ENCODE results near the gene HPSE2. TPM values are rescaled to one million over a fixed set of nuclear protein-coding genes. Genes with fewer than 3 reads are reported as not detected.

The HPSE2 gene
- total RNA-seq, 1 experiment from 2014 or later, result 0.20 TPM

DNA sequence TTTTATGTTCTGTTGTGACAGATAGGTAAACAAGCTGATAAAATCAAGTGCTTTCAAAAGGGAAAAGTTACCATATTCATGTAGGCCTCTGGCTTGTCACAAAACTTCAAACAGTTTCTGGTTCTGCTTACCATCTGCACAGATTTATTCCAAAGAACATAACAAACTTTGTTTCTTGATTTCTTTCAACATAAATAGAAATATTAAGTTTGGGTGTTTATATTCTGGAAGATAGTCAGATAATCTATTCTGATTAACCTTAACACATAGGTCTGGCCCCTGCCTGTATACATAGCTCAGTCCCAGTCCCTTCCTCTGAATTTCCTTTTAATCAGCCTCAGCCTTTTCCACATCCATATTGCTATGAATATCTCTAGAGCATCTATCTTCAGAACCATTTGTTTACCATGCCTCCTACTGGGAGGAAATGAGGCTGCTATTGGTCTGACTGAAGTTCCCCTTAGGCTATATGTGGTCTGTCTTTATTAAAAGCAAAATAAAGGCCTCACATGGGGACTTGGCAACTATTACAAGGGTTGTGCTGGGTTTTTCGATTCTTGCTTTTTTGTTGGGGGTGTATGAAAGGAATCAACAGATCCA lies 319.0 kb downstream of the HPSE2 start:
- H3K4me3 Mint-ChIP-seq, result no peak overlapping the region
- Histone ChIP-seq H2BK5ac (ENCODE audit: insufficient read length, low read length) (no peak overlapping the region), H2BK120ac (ENCODE audit: low read depth, low read length, poor library complexity, severe bottlenecking) (no peak overlapping the region), H3K23ac (ENCODE audit: insufficient read length, low read depth, low read length) (no peak overlapping the region), H2BK12ac (ENCODE audit: insufficient read length, low read depth, low read length) (no peak overlapping the region), H3K9ac (ENCODE audit: extremely low read depth, insufficient read length, low read length) (no peak overlapping the region), H3K18ac (ENCODE audit: insufficient read length, low read depth, low read length) (no peak overlapping the region), H4K91ac (ENCODE audit: insufficient read length, low read depth, low read length) (no peak overlapping the region), H3K27ac (ENCODE audit: insufficient read length, low read depth, low read length) (no peak overlapping the region), H3K9me3 (ENCODE audit: control insufficient read depth, low read depth, low read length) (no peaks in the 10 kb centered on the region), H2BK15ac (ENCODE audit: low read depth, low read length) (no peak overlapping the region), H2AFZ (ENCODE audit: low read length) (no peak overlapping the region), H3K4me1 (ENCODE audit: insufficient read depth, low read length) (no peaks in the 10 kb centered on the region), H4K20me1 (ENCODE audit: control insufficient read depth, insufficient read depth, insufficient read length) (no peaks in the 10 kb centered on the region), H3K4me2 (ENCODE audit: insufficient read depth, insufficient read length, low read length) (no peak overlapping the region), H4K5ac (ENCODE audit: insufficient read length, low read depth, low read length) (no peak overlapping the region), H4K8ac (replicated peaks; ENCODE audit: insufficient read length, low read depth, low read length) (no peak overlapping the region), H3K27me3 (ENCODE audit: insufficient read depth, low read length) (no peaks in the 10 kb centered on the region), H3K14ac (ENCODE audit: insufficient read depth, low read length) (no peak overlapping the region), H3K23me2 (ENCODE audit: insufficient read length, low read depth, low read length, poor library complexity, severe bottlenecking) (no peaks in the 10 kb centered on the region), H2AK5ac (ENCODE audit: insufficient read length, low read length) (no peak overlapping the region), H2BK20ac (ENCODE audit: low read depth, low read length, poor library complexity, severe bottlenecking) (no peak overlapping the region), H3K56ac (ENCODE audit: insufficient read length, low read depth, low read length) (no peak overlapping the region), H3K79me2 (ENCODE audit: insufficient read depth, low read length) (no peaks in the 10 kb centered on the region), H3K4ac (ENCODE audit: low read depth, low read length) (no peak overlapping the region), H3K79me1 (ENCODE audit: insufficient read depth, low read depth, low read length, poor library complexity, severe bottlenecking) (no peaks in the 10 kb centered on the region), H3T11ph (ENCODE audit: low read length) (no peak overlapping the region)
- H3K36me3 Mint-ChIP-seq (ENCODE audit: insufficient read depth in 1 of 3, low read depth in 3 of 3), result no peaks in the 10 kb centered on the region
- no peak for DNase-seq
- H3K9me3 Mint-ChIP-seq, result no peaks in the 10 kb centered on the region
- H3K27ac Mint-ChIP-seq, result no peak overlapping the region
- no peaks in the 10 kb centered on the region for H3K4me1 Mint-ChIP-seq
- whole genome bisulfite sequencing (ENCODE audit: extremely low coverage, insufficient read length, low lambda C conversion rate), result no CpG with 5 or more reads among the region's 1 CpG
- TF ChIP-seq CTCF (conservative IDR thresholded peaks at IDR 0.05), result no peak
- no peaks in the 10 kb centered on the region for H3K27me3 Mint-ChIP-seq (ENCODE audit: low read depth)
